AG04449 (cell line): ENCODE data around the gene ASB16.

ENCODE experiments used
- CTCF ChIA-PET: fragments of 350-600 bp; formaldehyde crosslinking; extraction: SDS; loops from one replicate; lab custom pipeline; 2021; ENCODE audit warnings: antibody characterized with exemption; lab: Yijun Ruan, JAX
- POLR2A ChIA-PET: fragments of 400-600, 350-600 bp; formaldehyde crosslinking; extraction: SDS; loops from one replicate; lab custom pipeline; 2020; ENCODE audit warnings: antibody characterized with exemption, inconsistent platforms; lab: Yijun Ruan, JAX
- DNase-seq: peaks from one replicate; pipeline ENCODE4 v3.0.0-alpha.2; 2010; ENCODE audit warnings: low read depth, low spot score
- H3K4me3 ChIP-seq: 2 replicates; pipeline ENCODE4 v1.5.1; 2011; ENCODE audit warnings: low read depth, mild to moderate bottlenecking, control low read depth, low read length
- CTCF ChIP-seq: IDR thresholded peaks from one replicate; pipeline ENCODE4 v1.5.1; 2011; ENCODE audit warnings: mild to moderate bottlenecking, moderate library complexity, low read length, control low read depth, inconsistent platforms; ENCODE audit not compliant: insufficient read depth; ENCODE audit errors: missing control alignments

ASB16 gene

GRCh38 chr17:44159519-44160210, 10.8 kb upstream of the ASB16 start:
- no peak overlapping the region for H3K4me3 ChIP-seq
- no peak for DNase-seq
- CTCF ChIA-PET = interaction anchor here (1.5 to 7.8 kb wide), 5 partner anchors 9 to 216 kb away, joined by 4 to 72 read pairs (median 7); partner anchors contain the start of gene ASB16
- POLR2A ChIA-PET = no interaction called here
- TF ChIP-seq CTCF = no peak

GRCh38 chr17:44164476-44164875, 6.0 kb upstream of the ASB16 start:
- TF ChIP-seq CTCF = no peak
- DNase-seq = no peak
- ChIA-PET CTCF (interaction anchor here (1.2 kb wide), 1 partner anchor 22 kb away, joined by 3 read pairs; the partner anchor contains the start of gene TMUB2), POLR2A (no interaction called here)
- H3K4me3 ChIP-seq = no peak overlapping the region

- DNase-seq = no peak
- H3K4me3 ChIP-seq = no peak overlapping the region
- TF ChIP-seq CTCF = no peak
- POLR2A ChIA-PET = interaction anchor here (1.0 to 2.1 kb wide), 3 partner anchors 21 to 101 kb away, joined by 3 to 4 read pairs (median 3); partner anchors contain the start of gene LSM12
- CTCF ChIA-PET = interaction anchor here (1.0 to 7.8 kb wide), 22 partner anchors 9 to 288 kb away, joined by 3 to 74 read pairs (median 7); partner anchors contain the start of genes HDAC5, HROB, PPY and TMEM101
Measured at GRCh38 chr17:44167181-44167861, 3.2 kb upstream of the ASB16 start.

GRCh38 chr17:44170135-44170498, 387 bp upstream of the ASB16 start:
- POLR2A ChIA-PET = interaction anchor here (1.6 kb wide), 1 partner anchor 17 kb away, joined by 5 read pairs; the partner anchor contains the start of gene TMUB2
- CTCF ChIA-PET = interaction anchor here (0.9 to 7.8 kb wide), 9 partner anchors 9 to 291 kb away, joined by 3 to 74 read pairs (median 7); partner anchors contain the start of genes PPY and TMUB2

GRCh38 chr17:44171931-44172455, 1.5 kb downstream of the ASB16 start:
- POLR2A ChIA-PET = interaction anchor here (1.0 to 1.1 kb wide), 2 partner anchors 14 to 64 kb away, joined by 3 to 4 read pairs; partner anchors contain the start of gene TMUB2
- H3K4me3 ChIP-seq = no peak overlapping the region
- no peak for TF ChIP-seq CTCF
- no peak for DNase-seq
- CTCF ChIA-PET = interaction anchor here (1.6 to 7.8 kb wide), 4 partner anchors 14 to 228 kb away, joined by 3 to 74 read pairs (median 8); partner anchors contain the start of gene PPY

More at GRCh38 chr17:44170135-44170498, 387 bp upstream of the ASB16 start:
- no peak overlapping the region for H3K4me3 ChIP-seq
- DNase-seq = no peak
- TF ChIP-seq CTCF = no peak

GRCh38 chr17:44174427-44174826, 3.9 kb downstream of the ASB16 start:
- H3K4me3 ChIP-seq = no peak overlapping the region
- ChIA-PET POLR2A (no interaction called here), CTCF (interaction anchor here (1.3 kb wide), 1 partner anchor 35 kb away, joined by 3 read pairs; no protein-coding TSS in a partner anchor)
- DNase-seq = no peak
- no peak for TF ChIP-seq CTCF
